Measurements from ENCODE around the gene C2CD4C.
A peak's percentile ranks its signal among the peaks of the same experiment; 100 is the strongest.
"Not testable (repeated sequence)": the region's sequence is repeated elsewhere in the genome, so short reads cannot be mapped to it uniquely, and the experiment has no call there.

The C2CD4C gene

GRCh38 chr19:439167-439900, 30.4 kb upstream of the C2CD4C start:
- intact Hi-C loops (cut with DNase I), result no loop called here

GRCh38 chr19:438416-438958, 29.5 kb upstream of the C2CD4C start:
- DNase-seq, result peak in 2 of 10 donors; percentile 53 to 81
- intact Hi-C loops (cut with DNase I), result no loop called here

More at GRCh38 chr19:439167-439900, 30.4 kb upstream of the C2CD4C start:
- DNase-seq, result peak in 2 of 10 donors; percentile 49 to 63

- intact Hi-C loops (cut with DNase I), result no loop called here
- DNase-seq, result peak in 3 of 10 donors; percentile 24 to 81 (median 73)
Observed at GRCh38 chr19:437041-437440, 28.1 kb upstream of the C2CD4C start.

- DNase-seq, result peak in 2 of 10 donors; percentile 51 to 66
- intact Hi-C loops (cut with DNase I), result no loop called here
Observed at GRCh38 chr19:436413-436950, 27.5 kb upstream of the C2CD4C start.

- intact Hi-C loops (cut with DNase I), result no loop called here
Observed at GRCh38 chr19:435707-436412, 26.9 kb upstream of the C2CD4C start.

GRCh38 chr19:435056-435706, 26.2 kb upstream of the C2CD4C start:
- peak in 7 of 10 donors; percentile 24 to 94 (median 49) for DNase-seq
- intact Hi-C loops (cut with DNase I), result no loop called here

More at GRCh38 chr19:435707-436412, 26.9 kb upstream of the C2CD4C start:
- DNase-seq, result peak in 7 of 10 donors; percentile 40 to 95 (median 72)

GRCh38 chr19:434152-434960, 25.4 kb upstream of the C2CD4C start:
- intact Hi-C loops (cut with DNase I), result no loop called here
- DNase-seq, result peak in 2 of 10 donors; percentile 66 to 77

- peak in 2 of 10 donors; percentile 31 to 64 for DNase-seq
- intact Hi-C loops (cut with DNase I), result no loop called here
Observed at GRCh38 chr19:430701-431100, 21.8 kb upstream of the C2CD4C start.

GRCh38 chr19:428149-428548, 19.2 kb upstream of the C2CD4C start:
- DNase-seq, result peak in 3 of 10 donors; percentile 60 to 78 (median 60)
- intact Hi-C loops (cut with DNase I), result no loop called here

- intact Hi-C loops (cut with DNase I), result not testable (repeated sequence)
- DNase-seq, result peak in 2 of 10 donors; percentile 17 to 42
Observed at GRCh38 chr19:427675-428074, 18.7 kb upstream of the C2CD4C start.

GRCh38 chr19:426725-427445, 17.9 kb upstream of the C2CD4C start:
- intact Hi-C loops (cut with DNase I), result no loop called here
- peak in 8 of 10 donors; percentile 42 to 95 (median 63) for DNase-seq

GRCh38 chr19:425056-425455, 16.1 kb upstream of the C2CD4C start:
- peak in 2 of 10 donors; percentile 67 to 76 for DNase-seq
- intact Hi-C loops (cut with DNase I), result no loop called here

GRCh38 chr19:424546-424945, 15.6 kb upstream of the C2CD4C start:
- peak in 1 of 10 donors; percentile 73 for DNase-seq
- intact Hi-C loops (cut with DNase I), result no loop called here

- DNase-seq, result peak in 2 of 10 donors; percentile 58 to 62
- intact Hi-C loops (cut with DNase I), result no loop called here
Observed at GRCh38 chr19:423691-424466, 14.9 kb upstream of the C2CD4C start.

- DNase-seq, result peak in 1 of 10 donors; percentile 27
- intact Hi-C loops (cut with DNase I), result not testable (repeated sequence)
Observed at GRCh38 chr19:422917-423226, 13.9 kb upstream of the C2CD4C start.

GRCh38 chr19:422213-422916, 13.4 kb upstream of the C2CD4C start:
- intact Hi-C loops (cut with DNase I), result no loop called here
- DNase-seq, result peak in 2 of 10 donors; percentile 63 to 70

- intact Hi-C loops (cut with DNase I), result no loop called here
- peak in 3 of 10 donors; percentile 5 to 68 (median 64) for DNase-seq
Observed at GRCh38 chr19:419721-420515, 11.0 kb upstream of the C2CD4C start.
